IPS-NIHi11 (cell line): Measurements from ENCODE around the gene GRID1.

Experiments
- DNase-seq: peaks from one replicate; pipeline ENCODE4 v3.0.0; 2012; ENCODE audit warnings: mixed read lengths, low spot score

The GRID1 gene

DNA sequence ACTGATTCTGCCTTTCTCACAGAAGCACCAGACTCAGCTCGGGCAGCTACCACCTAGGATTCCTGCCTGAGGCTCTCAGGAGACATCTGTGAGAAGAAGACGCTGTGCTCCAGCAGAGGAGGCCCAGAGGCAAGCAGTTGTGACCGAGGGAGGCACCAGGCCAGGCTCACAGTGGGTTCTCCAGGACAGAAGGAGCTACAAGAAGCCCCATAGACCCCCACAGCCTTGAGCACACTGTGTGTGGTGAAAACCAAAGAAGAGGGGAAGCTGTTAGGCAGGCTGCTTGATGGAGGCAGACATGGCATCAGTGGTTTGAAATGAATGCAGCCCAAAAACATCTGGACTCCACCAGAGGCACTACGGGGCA, 198.8 kb downstream of the GRID1 start:
- DNase-seq: no peak

DNA sequence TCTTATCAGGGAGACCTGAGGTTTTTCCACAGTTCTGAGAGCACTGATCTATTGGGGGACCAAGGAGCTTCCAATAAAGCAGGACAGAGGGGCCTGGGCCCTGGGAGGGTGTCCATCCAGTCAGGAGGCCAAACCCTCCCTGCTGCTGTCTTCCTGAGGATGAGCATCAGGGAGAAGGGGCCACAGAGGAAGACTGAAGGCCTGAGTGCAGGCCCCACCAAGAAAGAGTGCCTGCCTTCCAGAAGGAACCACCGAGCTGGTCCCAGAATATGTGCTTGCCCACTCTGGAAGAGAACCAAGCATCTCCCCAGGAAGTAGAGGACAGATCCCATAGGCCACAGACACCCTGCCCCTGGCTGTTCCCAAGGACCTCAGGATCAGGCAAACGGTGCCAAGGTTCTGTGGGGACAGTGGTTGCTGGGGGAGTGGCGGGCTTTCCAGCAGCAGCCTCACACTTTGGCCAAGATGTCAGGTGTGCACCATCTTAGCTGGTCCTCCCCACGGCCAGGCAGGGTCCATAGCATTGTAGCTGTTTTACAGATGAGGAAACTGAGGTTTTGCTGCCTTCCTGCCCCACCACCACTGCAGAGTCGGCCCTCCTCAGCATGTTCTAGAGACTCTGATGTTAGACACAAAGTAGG, 199.4 kb downstream of the GRID1 start:
- no peak for DNase-seq

DNA sequence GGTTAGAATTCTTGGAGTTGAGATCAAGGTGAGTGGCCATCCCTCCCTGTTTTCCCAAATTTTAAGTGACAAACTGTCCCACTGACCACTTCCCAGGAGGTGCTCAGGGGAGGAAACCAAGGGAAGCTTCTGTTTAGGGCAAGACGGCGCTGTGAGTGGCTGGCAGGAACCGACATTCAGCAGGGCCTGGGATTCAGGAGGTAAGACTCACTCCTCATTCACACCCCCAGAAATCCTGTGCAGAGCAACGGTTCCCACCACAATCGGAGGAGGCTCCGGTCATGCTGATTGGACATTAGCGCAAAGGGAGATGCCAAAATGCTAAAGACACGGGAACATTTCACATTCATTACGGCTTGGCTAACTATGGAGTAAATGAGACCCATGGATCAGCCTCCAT, 200.9 kb downstream of the GRID1 start:
- DNase-seq: no peak

DNA sequence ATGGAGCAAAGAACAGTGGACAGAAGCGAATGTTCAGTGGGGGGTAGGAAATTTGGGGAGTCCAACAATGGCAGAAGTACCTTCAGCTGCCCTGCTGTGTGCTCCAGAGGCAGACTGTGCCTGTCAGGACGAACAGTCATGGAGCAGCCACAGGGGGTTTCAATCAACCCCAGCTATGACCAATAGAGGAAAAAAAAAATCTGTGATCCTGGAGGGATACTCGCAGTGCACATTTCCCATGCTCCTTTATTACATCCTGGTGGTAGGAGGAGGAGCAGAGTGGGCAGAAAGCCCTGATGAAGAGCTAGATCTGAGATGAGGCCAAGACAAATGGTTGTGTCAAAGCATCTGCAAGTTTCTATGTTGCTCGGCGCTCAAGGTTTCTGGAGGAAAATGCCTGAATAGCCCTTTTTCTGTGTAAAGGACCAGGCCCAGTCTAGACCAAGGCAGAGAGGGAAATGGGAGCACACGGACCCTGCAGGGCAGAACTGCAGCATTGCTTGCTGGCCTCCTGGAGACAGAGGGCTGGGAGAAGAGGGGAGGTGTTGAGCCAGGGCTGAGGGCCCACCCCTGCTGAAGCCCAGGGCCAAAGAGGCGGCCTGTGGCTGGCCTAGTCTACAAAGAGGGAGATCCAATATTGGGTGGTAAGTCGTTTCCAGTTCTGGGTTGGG, 201.5 kb downstream of the GRID1 start:
- DNase-seq: no peak

DNA sequence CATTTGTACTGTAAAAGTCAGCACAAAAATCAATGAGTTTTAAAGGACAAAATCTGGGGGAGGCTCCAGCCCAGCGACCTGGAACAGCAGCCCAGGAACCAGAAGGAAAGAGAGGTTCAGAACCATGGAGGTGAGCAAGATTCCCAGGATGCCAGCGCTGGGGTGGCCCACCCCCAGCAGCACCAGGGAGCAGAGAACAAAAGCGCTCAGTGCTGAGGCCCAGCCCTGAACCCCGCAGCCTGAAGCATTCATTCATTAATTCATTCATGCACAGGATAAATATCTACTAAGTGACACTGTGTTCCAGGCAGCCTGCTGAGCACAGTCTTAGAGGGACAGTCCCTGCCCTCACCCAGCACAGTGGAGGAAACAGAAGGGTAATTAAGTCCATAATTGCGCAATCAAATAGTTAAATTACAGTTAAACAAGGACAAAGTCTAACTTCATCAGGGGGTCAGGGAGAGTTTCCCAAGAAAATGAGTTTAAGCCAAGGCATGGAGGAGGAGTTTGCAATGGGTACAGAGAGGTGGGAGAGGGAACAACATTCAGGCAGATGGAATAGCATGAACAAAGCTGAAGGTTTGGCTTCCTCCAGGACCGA, 202.3 kb downstream of the GRID1 start:
- DNase-seq: no peak

DNA sequence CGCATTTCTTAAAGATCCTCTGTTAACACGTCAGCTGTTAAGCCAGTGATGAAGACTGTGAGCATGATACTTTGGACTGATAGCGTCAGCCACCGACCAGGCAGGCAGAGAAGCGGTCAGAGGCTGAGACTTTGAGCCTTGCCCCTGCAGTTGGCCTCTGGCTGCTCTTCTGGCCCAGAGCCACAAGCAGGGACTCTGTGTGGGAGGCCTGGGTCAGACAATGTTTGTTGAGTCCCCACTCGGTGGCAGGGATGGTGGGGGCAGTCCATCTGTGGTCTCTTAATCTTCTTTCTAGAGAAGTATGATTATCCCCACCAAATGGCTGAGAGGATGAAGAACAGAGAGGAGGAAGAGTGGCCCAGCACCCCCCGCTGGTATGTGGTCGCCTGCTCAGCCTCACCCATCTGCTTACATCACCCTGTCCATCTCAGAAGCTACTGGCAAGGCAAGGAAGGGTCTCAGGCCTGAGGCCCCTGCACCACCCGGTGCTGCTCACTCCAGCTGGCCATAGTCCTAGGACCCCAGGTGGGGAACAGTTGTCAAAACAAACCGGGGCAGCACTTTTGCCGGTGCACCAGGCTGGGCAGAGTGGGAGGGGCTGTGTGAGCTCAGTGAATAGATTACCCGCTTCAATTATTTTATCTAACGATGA, 202.9 kb downstream of the GRID1 start:
- DNase-seq: no peak

DNA sequence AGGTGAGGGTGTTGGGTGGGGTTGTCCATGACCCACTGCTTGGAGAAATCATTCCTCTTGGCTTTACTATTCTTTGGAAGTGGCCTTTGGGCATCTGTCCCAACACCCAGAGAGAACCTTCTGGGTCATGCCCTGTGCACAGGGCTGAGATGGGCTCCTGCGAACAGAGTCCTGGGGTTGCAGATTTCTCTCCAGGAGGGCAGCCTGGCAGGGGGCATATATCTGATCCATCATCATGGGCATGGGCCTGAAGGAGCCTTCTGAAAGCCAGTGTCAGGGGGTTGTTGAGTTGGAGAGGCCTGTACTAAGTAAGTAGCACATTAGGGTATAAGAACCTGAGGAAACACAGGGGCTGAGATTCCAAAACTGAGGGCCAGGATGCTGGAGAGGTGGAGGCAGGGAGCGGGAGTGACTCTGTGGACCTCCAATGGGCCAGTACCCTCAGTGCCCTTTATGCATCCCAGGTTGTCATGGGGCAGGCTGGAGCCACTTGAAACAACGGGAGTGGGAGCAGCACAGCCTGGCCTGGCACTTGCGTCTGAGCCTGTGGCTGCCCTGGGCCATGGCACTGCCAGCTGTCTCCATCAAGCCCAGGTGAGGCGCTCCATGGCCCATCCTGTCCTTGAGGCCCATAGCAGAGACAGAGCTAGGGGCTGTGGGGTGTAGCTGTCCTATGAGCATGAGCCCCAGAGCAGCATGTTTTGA, 203.7 kb downstream of the GRID1 start:
- DNase-seq: no peak

DNA sequence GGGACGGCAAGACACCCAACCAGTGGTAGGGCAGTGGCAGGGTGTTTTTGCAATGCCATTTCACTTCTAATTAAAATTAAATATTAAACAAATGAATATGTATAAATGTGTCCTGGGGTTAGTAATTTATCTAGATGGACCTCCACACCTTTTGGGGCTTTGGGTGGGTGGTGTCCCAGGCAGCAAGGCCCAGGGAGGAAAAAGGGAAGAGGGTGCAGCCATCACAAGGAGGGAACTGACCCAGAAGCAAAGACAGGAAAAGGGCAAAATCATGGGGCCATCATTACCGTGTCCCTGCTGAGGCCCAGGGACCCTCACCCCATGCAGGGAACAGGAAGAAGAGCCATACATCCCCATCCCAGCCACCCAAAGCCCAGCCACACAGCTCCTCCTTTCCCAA, 204.6 kb downstream of the GRID1 start:
- DNase-seq: no peak

DNA sequence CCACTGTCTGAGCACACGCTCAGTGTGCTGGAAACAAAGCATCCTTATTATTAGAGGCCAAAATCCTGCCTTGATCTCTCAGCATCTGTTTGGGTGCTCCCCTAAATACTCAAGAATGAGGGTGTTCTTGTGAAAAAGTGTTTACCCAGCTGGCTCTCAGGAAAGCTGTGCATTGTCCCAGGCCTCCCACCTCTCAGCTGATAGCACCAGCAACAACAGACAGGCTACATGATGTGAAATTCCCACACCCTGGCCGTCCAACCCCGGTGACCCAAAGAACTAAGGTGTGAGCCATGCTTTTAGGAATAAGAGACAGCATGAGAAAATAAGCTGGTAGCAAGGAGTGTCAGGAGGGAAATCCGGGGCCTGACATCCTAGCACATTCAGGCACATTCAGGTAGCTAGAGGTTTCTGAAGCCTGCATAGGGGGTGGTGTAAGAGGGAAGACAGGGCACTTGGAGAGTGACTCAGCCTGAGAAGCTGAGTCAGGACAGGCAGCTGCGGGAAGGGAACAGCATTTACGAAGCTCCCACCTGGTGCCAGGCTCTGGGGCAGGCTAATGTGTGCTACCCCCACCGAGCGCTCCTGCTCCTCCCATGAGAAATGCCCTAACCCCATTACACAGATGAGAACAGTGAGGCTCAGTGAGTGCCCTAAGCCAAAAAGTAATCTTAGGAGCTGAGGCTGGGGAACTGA, 205.6 kb downstream of the GRID1 start:
- DNase-seq: no peak

DNA sequence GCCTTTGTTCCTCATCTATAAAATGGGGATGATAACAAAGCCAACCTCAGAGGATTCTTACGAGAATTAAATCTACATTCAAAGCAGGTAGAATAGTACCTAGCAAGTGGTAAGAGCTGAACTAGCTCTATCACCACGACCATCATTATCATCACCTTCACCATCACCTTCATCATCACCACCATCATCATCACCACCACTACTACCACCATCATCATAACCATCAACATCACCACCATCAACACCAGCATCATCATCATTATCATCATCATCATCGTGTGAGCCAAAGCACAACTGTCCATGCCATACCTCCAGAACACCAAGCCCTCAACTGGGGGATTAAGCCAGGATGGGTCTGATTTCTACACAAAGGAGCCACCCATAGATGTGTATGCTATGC, 206.8 kb downstream of the GRID1 start:
- DNase-seq: no peak

DNA sequence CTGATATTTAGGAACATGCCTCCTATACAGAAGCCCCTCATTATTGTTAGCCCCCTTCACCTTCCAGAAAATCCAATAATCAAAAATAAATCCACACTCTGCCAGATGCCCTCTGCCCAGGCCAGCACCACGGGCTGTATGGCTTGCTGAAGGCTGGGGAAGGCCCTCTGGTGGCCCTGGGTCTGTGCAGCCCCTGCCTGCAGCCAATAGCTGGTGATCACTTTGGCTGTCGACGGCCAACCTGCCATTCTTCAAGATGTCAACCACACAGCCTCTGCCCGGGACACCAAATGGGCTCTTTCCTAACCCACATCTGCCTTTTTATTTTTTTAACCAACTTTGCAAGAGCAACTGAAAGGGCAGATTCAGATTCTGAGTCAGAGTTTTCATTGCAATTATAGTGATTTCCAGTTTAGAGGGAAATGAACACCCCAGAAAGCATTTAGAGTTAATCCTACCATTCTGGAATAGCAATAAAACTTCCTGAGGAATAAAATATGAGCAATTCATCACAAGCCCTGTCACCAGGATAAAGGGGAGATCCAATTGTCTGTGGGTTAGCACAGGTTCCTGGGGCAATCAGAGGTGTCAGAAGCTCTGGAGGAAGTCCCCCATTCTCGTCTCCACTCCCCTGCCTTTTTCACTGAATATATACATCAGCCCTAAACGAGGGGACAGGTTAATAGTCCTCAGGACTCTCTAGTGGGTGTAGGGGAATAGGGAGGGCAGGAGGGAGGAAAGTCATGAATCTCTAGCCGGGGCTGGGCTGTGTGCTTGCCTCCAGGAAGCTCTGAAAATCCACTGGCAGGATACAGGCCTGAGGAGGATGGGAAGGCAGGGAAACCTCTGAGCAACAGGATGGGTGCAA, 211.3 kb downstream of the GRID1 start:
- peak; percentile 57 for DNase-seq

DNA sequence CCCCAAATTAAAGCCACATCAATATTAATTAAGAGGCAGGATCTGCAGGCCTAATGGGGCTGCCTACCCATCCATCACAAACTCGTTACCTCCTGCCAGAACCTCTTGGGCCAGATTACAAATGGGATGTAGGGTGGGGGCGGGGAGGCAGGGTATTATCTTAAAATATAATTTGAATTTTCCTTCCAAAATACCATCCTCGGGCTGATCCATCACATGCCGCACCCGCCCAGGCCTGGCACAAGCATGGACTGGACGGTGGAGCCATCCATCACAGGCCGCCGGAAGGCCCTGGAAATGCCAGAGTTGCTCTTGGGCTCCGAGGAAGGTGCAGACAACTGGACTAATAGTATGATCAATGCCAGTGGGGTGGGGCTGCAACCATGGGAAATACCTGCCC, 212.8 kb downstream of the GRID1 start:
- DNase-seq: no peak

DNA sequence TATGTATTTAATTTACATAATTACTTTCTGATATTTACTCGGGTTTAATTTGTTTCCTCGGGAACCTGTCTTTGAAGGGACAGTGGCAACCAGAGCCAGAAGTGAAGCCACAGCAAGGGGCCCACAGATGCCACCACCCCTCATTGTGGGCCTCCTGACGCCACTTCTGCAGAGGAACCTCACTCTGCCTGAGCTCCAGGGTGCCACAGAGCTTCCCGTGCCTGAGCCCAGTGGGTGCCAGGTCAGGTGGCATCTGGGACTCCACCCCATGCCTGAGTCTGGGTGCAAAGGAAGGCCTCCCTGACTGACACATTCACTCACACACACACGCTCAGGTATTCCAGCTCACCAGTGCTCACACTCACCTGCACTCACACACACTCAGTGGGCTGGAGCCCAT, 213.7 kb downstream of the GRID1 start:
- DNase-seq: no peak

DNA sequence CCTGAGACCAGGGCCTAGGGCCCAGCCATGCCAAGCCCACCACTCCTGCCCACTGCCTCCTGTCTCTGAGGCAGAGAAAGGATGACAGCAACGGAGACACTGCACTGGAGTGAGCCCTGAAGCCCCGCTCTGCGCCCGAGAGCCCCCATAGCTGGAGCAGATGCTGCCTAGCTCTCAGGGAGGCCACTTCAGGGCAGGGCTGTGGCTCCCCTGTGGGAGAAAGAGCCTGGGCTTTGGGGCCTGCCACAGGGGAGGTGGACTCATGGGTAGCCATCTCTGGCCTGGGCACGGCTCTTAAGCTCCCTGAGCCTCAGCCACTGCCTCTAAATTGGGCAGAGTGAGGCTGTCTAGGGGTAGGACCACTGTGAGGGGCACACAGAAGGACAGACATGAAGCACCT, 214.2 kb downstream of the GRID1 start:
- no peak for DNase-seq

DNA sequence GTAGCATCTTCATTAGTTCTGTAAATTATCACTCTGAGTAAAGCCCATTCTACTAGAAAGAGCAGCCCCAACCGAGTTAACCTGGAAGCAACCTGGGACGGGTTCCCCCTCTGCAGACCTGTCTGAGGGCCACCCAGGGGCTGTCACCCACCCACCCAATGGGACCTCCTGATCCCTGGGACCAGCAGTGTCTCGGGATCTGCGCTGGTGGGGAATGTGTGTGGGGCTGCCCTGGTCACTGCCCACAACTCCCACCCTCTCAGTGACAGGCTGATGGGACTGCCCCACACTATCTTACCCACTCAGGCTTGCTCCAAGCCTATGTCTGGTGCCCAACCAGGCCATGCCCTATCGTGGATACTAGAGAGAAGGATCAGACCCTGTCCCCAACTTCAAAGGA, 215.0 kb downstream of the GRID1 start:
- no peak for DNase-seq

DNA sequence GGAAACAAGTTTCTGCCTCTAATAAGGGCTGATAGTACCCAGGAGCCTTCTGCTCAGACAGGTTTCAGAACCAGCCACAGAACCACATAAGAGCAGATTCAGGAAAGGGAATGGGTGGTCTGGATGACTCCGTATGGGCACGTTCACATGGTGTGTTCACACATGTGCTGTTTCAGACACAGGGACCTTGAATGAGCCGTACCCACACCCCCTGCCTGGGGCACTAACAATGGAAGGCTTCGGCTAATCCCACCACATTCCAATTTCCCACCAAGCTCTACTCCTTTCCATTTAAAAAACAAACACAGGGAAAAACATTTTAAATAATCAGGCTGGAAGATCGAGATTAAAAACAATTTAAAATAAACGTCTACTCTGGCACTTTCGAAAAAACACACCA, 217.3 kb downstream of the GRID1 start:
- peak; percentile 53 for DNase-seq

DNA sequence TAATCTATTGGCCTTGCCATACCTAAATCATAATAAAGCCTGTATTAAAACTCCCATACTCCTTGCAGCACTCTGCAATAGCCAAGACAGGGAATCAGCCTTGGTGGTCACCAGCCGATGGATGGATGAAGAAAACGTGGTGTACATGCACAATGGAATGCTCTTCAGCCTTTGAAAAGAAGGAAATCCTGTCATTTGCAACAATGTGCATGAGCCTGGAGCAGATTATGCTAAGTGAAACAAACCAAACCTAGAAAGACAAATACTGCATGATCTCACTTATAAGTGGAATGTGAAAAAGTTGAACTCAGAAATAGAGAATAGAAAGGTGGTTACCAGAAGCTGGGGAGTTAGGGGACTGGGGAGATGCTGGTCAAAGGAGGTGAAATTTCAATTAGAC, 218.5 kb downstream of the GRID1 start:
- DNase-seq: no peak

DNA sequence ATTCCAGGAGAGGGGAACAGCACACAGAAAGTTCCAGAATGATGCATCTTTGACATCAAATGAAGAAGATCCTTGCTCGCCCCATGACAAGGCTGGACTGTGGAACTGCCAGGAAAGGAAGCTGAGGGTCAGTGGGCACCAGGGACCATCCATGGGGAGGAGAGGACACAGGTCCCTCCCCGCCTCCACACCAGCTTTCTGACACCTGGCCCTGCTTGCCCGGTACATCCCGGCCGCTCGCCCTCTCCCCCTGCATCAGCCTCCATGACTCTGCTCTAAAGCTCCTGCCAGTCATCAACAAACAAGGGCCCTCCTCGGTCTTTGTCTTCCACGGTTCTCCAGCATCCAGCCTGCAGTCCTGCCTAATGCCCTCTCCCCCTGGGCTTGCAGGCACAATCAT, 222.3 kb downstream of the GRID1 start:
- DNase-seq: no peak

DNA sequence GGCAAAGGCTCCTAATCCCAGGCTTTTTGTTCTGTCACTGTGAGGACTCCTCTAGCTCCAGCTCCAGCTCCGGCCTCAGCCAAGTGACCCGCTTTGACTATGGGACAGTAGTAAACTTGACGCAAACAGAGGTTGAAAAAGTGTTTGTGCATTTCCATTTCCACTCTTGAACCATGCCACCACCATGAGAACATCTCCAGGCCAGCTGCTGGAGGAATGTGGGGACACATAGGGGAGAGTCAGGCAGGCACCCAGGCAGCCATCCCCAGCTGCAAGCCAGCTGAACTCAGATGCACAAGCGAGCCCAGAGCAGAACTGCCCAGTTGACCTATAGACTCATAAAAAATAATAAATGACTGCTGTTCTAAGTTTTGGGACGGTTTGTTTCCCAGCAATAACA, 224.7 kb downstream of the GRID1 start:
- DNase-seq: no peak

DNA sequence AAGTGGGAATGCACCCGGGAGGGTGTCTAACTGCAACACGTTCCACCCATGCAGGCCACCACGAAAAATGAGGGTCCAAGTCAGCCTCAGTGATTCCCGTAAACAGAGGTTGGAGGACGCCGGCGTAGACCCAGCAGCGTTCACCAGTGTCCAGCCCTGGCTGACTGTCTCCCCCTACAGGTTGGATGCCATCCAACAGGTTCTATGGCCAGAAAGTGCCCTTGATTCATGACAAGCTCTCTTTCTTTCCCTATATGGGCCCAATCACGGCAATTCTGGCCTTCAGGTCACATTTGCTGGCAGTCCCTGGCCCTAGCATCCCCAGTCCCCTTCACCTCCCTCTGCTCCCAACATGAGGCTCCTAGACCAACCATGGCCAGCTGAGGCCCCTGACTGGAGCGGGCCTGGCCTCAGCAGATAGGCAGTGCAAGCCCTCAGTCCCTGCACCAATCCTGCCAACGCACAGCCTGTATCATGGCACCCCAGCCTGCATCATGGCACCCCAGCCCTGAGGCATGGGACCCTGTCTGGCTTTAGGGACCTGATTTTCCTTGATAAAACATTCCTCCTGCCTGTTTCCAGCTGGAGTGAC, 227.4 kb downstream of the GRID1 start:
- DNase-seq: peak; percentile 79
